ENCODE measurements around the gene FOXO3.
A peak's percentile ranks its signal among the peaks of the same experiment; 100 is the strongest.

- peak; percentile 31; the same call in 1 of the 2 replicates for TF ChIP-seq POLR2AphosphoS5 (IDR thresholded peaks at IDR 0.05; ENCODE audit: borderline replicate concordance, low read depth, low read length)
- TF ChIP-seq EZH2 (IDR thresholded peaks at IDR 0.05) = no peak
Observed at GRCh38 chr6:108557494-108558371, 3.0 kb upstream of the FOXO3 start.
